ENCODE results near the gene BTRC.

The BTRC gene

GRCh38 chr10:101484175-101484745, 130.3 kb downstream of the BTRC start:
- no peak for DNase-seq (ENCODE audit: low spot score)

- no peak for DNase-seq (ENCODE audit: low spot score)
Observed at GRCh38 chr10:101485207-101485606, 131.2 kb downstream of the BTRC start.

GRCh38 chr10:101485681-101486554, 132.0 kb downstream of the BTRC start:
- no peak for DNase-seq (ENCODE audit: low spot score)

GRCh38 chr10:101487399-101487798, 133.4 kb downstream of the BTRC start:
- no peak for DNase-seq (ENCODE audit: low spot score)

- DNase-seq (ENCODE audit: low spot score), result peak; percentile 2
Observed at GRCh38 chr10:101489355-101489754, 135.4 kb downstream of the BTRC start.

GRCh38 chr10:101490026-101490425, 136.1 kb downstream of the BTRC start:
- DNase-seq (ENCODE audit: low spot score), result no peak

- DNase-seq (ENCODE audit: low spot score), result no peak
Observed at GRCh38 chr10:101492205-101492604, 138.2 kb downstream of the BTRC start.

- no peak for DNase-seq (ENCODE audit: low spot score)
Observed at GRCh38 chr10:101492814-101493213, 138.8 kb downstream of the BTRC start.

GRCh38 chr10:101493249-101493648, 139.3 kb downstream of the BTRC start:
- no peak for DNase-seq (ENCODE audit: low spot score)

- no peak for DNase-seq (ENCODE audit: low spot score)
Observed at GRCh38 chr10:101493782-101494281, 139.9 kb downstream of the BTRC start.

GRCh38 chr10:101494650-101495049, 140.7 kb downstream of the BTRC start:
- DNase-seq (ENCODE audit: low spot score), result no peak

GRCh38 chr10:101495324-101495925, 141.5 kb downstream of the BTRC start:
- DNase-seq (ENCODE audit: low spot score), result peak; percentile 8

- DNase-seq (ENCODE audit: low spot score), result no peak
Observed at GRCh38 chr10:101504438-101504837, 150.5 kb downstream of the BTRC start.

- no peak for DNase-seq (ENCODE audit: low spot score)
Observed at GRCh38 chr10:101506829-101507661, 153.1 kb downstream of the BTRC start.

GRCh38 chr10:101507828-101508227, 153.9 kb downstream of the BTRC start:
- no peak for DNase-seq (ENCODE audit: low spot score)

- DNase-seq (ENCODE audit: low spot score), result no peak
Observed at GRCh38 chr10:101511938-101512337, 158.0 kb downstream of the BTRC start.

- DNase-seq (ENCODE audit: low spot score), result no peak
Observed at GRCh38 chr10:101512738-101513137, 158.8 kb downstream of the BTRC start.

GRCh38 chr10:101513733-101514132, 159.8 kb downstream of the BTRC start:
- DNase-seq (ENCODE audit: low spot score), result no peak

- no peak for DNase-seq (ENCODE audit: low spot score)
Observed at GRCh38 chr10:101525848-101526247, 171.9 kb downstream of the BTRC start.

GRCh38 chr10:101529207-101529606, 175.2 kb downstream of the BTRC start:
- DNase-seq (ENCODE audit: low spot score), result no peak

- DNase-seq (ENCODE audit: low spot score), result no peak
Observed at GRCh38 chr10:101529725-101530553, 176.0 kb downstream of the BTRC start.

All from LoVo (cell line).